HepG2 (cell line): Measurements from ENCODE around the gene ABCG1. TPM values are rescaled to one million over a fixed set of nuclear protein-coding genes. Genes with fewer than 3 reads are reported as not detected.

Experiments used
- ATAC-seq: fragments of 200-7000 bp; cut with Tn5 transposase; 3 replicates; pipeline ENCODE4 v1.9.1; 2020; ENCODE audit warnings: mild to moderate bottlenecking, moderate library complexity
- BruUV-seq: library from RNA; stranded (reverse); fragments of 400-500 nt; replicated peaks from 2 replicates; lab custom pipeline; 2021; lab: Mats Ljungman, UMichigan
- CTCF ChIA-PET: fragments of 300-600 bp; formaldehyde crosslinking; extraction: SDS; loops from one replicate; lab custom pipeline; 2021; ENCODE audit warnings: low total read pairs, inconsistent platforms, low intra/inter-chr PET ratio; lab: Yijun Ruan, JAX
- POLR2A ChIA-PET: fragments of 350-600 bp; sonication (Branson Sonifier 250); formaldehyde crosslinking; loops from one replicate; lab custom pipeline; 2020; ENCODE audit warnings: antibody characterized with exemption, inconsistent platforms; lab: Yijun Ruan, JAX
- DNase-seq: peaks from one replicate; pipeline ENCODE4 v3.0.0-alpha.2; 2015; ENCODE audit warnings: low spot score
- FAIRE-seq: peaks from 3 replicates; lab custom pipeline; 2011; peaks lifted over from hg19 to GRCh38; lab: Jason Lieb, UNC
- H2AFZ ChIP-seq: one replicate; pipeline ENCODE4 v1.6.1; 2011; ENCODE audit warnings: low read length, inconsistent platforms
- H3K27ac ChIP-seq: fragments of 300-600 bp; 3 replicates; pipeline ENCODE4 v1.8.0; 2011; ENCODE audit warnings: mixed run types, mild to moderate bottlenecking, mixed read lengths, low read length, inconsistent platforms; ENCODE audit not compliant: insufficient read depth; ENCODE audit errors: extremely low read length
- H3K27me3 ChIP-seq, 2 experiments: fragments of 200-600 bp in 1 of 2; 2 replicates in 1 of 2; 3 replicates in 1 of 2; pipeline versions ENCODE4 v1.6.0 to v1.8.0; 2011; ENCODE audit warnings: low read length in 2 of 2, mild to moderate bottlenecking in 2 of 2, moderate library complexity in 2 of 2, inconsistent platforms in 1 of 2; ENCODE audit not compliant: insufficient read depth in 2 of 2, control insufficient read depth in 1 of 2
- H3K36me3 ChIP-seq, 2 experiments: fragments of 200-600 bp in 1 of 2; replicated peaks in 1 of 2; 2 replicates in 1 of 2; 3 replicates in 1 of 2; pipeline versions ENCODE4 v1.5.1 to v1.8.0; 2011; ENCODE audit warnings: low read length in 2 of 2, inconsistent platforms in 1 of 2; ENCODE audit not compliant: insufficient read depth in 2 of 2, control insufficient read depth in 1 of 2
- H3K4me1 ChIP-seq: 2 replicates; pipeline ENCODE4 v1.5.1; 2012; ENCODE audit warnings: low read length, inconsistent platforms; ENCODE audit not compliant: insufficient read depth
- H3K4me2 ChIP-seq: 2 replicates; pipeline ENCODE4 v1.6.0; 2011; ENCODE audit warnings: low read depth, low read length, inconsistent platforms
- H3K4me3 ChIP-seq, 3 experiments: fragments of 200-600 bp in 1 of 3; sonication (generic), shearing (Covaris generic) in 1 of 3; replicated peaks in 1 of 3; 2 replicates each; pipeline ENCODE4 v1.5.1; 2011 to 2016; ENCODE audit warnings: low read length in 3 of 3, inconsistent platforms in 2 of 3, low read depth in 2 of 3, mild to moderate bottlenecking in 2 of 3, control low read depth in 1 of 3, mixed read lengths in 1 of 3; ENCODE audit not compliant: insufficient read depth in 1 of 3
- H3K79me2 ChIP-seq: one replicate; pipeline ENCODE4 v1.6.1; 2011; ENCODE audit warnings: low read length, inconsistent platforms; ENCODE audit not compliant: insufficient read depth
- H3K9ac ChIP-seq: 2 replicates; pipeline ENCODE4 v1.6.0; 2011; ENCODE audit warnings: mild to moderate bottlenecking, low read depth, low read length, inconsistent platforms; ENCODE audit not compliant: insufficient read depth
- H3K9me3 ChIP-seq: 2 replicates; pipeline ENCODE4 v1.5.1; 2012; ENCODE audit warnings: mild to moderate bottlenecking, low read length
- H4K20me1 ChIP-seq: 2 replicates; pipeline ENCODE4 v1.6.0; 2011; ENCODE audit warnings: inconsistent platforms, mild to moderate bottlenecking, low read length, moderate library complexity; ENCODE audit not compliant: insufficient read depth
- BRCA1 ChIP-seq: sonication (generic); formaldehyde crosslinking; IDR thresholded peaks from 2 replicates; pipeline ENCODE4 v1.4.0; 2020; ENCODE audit warnings: missing genetic modification reagents
- CBFB ChIP-seq: sonication (generic); formaldehyde crosslinking; IDR thresholded peaks from 2 replicates; pipeline ENCODE4 v1.4.0; 2020; ENCODE audit warnings: missing genetic modification reagents
- NFE2L1 ChIP-seq: sonication (generic); formaldehyde crosslinking; IDR thresholded peaks from 2 replicates; pipeline ENCODE4 v1.4.0; 2020; ENCODE audit warnings: missing genetic modification reagents, mild to moderate bottlenecking, borderline replicate concordance
- RBAK ChIP-seq: sonication (generic); formaldehyde crosslinking; IDR thresholded peaks from 2 replicates; pipeline ENCODE4 v1.5.1; 2020; ENCODE audit warnings: mild to moderate bottlenecking, missing genetic modification reagents
- RBM22 ChIP-seq: fragments of 200-400 bp; formaldehyde crosslinking; optimal IDR thresholded peaks from 2 replicates; pipeline ENCODE3; 2017; ENCODE audit warnings: mild to moderate bottlenecking, low read length, moderate library complexity
- RNF2 ChIP-seq: fragments of 450-650 bp; conservative IDR thresholded peaks from 2 replicates; pipeline ENCODE4 v1.6.1; 2016; ENCODE audit warnings: low read depth
- SKI ChIP-seq: fragments of 450-650 bp; IDR thresholded peaks from one replicate; pipeline ENCODE4 v1.6.1; 2018; ENCODE audit warnings: mild to moderate bottlenecking; ENCODE audit not compliant: partially characterized antibody
- TCF12 ChIP-seq, 2 experiments: fragments of 450-650 bp in 1 of 2; sonication (generic) in 1 of 2; formaldehyde crosslinking in 1 of 2; IDR thresholded peaks; 2 replicates each; pipeline versions ENCODE4 v1.6.1 to v1.8.0; 2017 to 2022; ENCODE audit warnings: antibody characterized with exemption in 1 of 2, mild to moderate bottlenecking in 1 of 2, missing genetic modification reagents in 1 of 2, moderate library complexity in 1 of 2
- ZFYVE20 ChIP-seq: sonication (generic); formaldehyde crosslinking; IDR thresholded peaks from 2 replicates; pipeline ENCODE4 v1.8.0; 2023; ENCODE audit warnings: low read depth, mild to moderate bottlenecking, moderate library complexity, missing genetic modification reagents, borderline replicate concordance
- ZKSCAN5 ChIP-seq: sonication (generic); formaldehyde crosslinking; IDR thresholded peaks from 2 replicates; pipeline ENCODE4 v1.5.1; 2020; ENCODE audit warnings: mild to moderate bottlenecking, missing genetic modification reagents
- ZMAT5 ChIP-seq: sonication (generic); formaldehyde crosslinking; IDR thresholded peaks from 2 replicates; pipeline ENCODE4 v1.5.0; 2020; ENCODE audit warnings: mild to moderate bottlenecking, low read depth, missing genetic modification reagents, borderline replicate concordance
- ZNF251 ChIP-seq: sonication (generic); formaldehyde crosslinking; IDR thresholded peaks from 2 replicates; pipeline ENCODE4 v1.9.0; 2021; ENCODE audit warnings: mild to moderate bottlenecking, missing genetic modification reagents
- ZNF275 ChIP-seq: sonication (generic); formaldehyde crosslinking; IDR thresholded peaks from 2 replicates; pipeline ENCODE4 v1.8.0; 2022; ENCODE audit warnings: missing genetic modification reagents, mild to moderate bottlenecking, inconsistent platforms, borderline replicate concordance
- ZNF800 ChIP-seq: sonication (generic); formaldehyde crosslinking; IDR thresholded peaks from 2 replicates; pipeline ENCODE4 v1.4.0; 2020; ENCODE audit warnings: missing genetic modification reagents
- WGBS: methylation state at CpG from one replicate; pipeline ENCODE4 v1.1.6; 2017; ENCODE audit warnings: low lambda C conversion rate; 5-methylcytosine and 5-hydroxymethylcytosine counted together
- in situ Hi-C: cut with HindIII; loops from 2 replicates; pipeline ENCODE4 v1.10.0; 2017; ENCODE audit warnings: low pct_unique_long_range_greater_than_20kb; ENCODE audit not compliant: extremely low pct_ligation_motif_present
- intact Hi-C: fragments of 100-400 bp; cut with micrococcal nuclease; formaldehyde crosslinking; loops from one replicate; pipeline ENCODE4 v1.10.0; 2022; ENCODE audit not compliant: unreplicated experiment
- polyA plus RNA-seq, 8 experiments: library from polyadenylated mRNA; depleted of rRNA in 3 of 8; stranded (reverse) in 7 of 8; unstranded in 1 of 8; fragments of >200 nt; fragmentation: Illumina TruSeq in 4 of 8; extraction: Trizol in 4 of 8; gene quantifications; 2 replicates each; pipeline versions ENCODE4 v1.2.1 to v1.2.3, GENCODE V29; 2011 to 2016; ENCODE audit warnings: low read depth in 4 of 8, missing spikeins in 1 of 8, mixed read lengths in 1 of 8; ENCODE audit not compliant: insufficient read depth in 1 of 8
- total RNA-seq, 5 experiments: library from RNA; depleted of rRNA; stranded (reverse); fragments of >200 nt; fragmentation: Illumina TruSeq; extraction: Trizol; gene quantifications; 2 replicates each; pipeline ENCODE4 v1.2.3, GENCODE V29; 2016; ENCODE audit warnings: low read depth in 1 of 5

The ABCG1 gene
- total and polyA plus RNA-seq, 2 of the 13 experiments (the other 11 are each of a cell fraction or from before 2014, with no cell fraction given), result 0.04 TPM; not detected in 1

- no peak overlapping the region for H3K4me2 ChIP-seq
- H3K27ac ChIP-seq, result no peak overlapping the region
- no peaks in the 10 kb centered on the region for H3K79me2 ChIP-seq
- H3K4me3 ChIP-seq, result no peak overlapping the region
- FAIRE-seq (no peak), ATAC-seq (no peak)
- no peaks in the 10 kb centered on the region for H3K4me1 ChIP-seq
- POLR2A ChIA-PET, result no interaction called here
- intact Hi-C loops, result no loop called here
- 32% methylated on average over 5 of the region's 5 CpGs for WGBS
- BruUV-seq, result no TSS peak
- CTCF ChIA-PET, result no interaction called here
- no peaks in the 10 kb centered on the region; the same call in 1 of the 2 replicates for H4K20me1 ChIP-seq
- TF ChIP-seq RBAK (CRISPR knock-in tag) (peak; percentile 88), ZNF800 (CRISPR knock-in tag) (no peak)
- TF ChIP-seq, all 625 proteins: peak for 1
- no peak for DNase-seq
- Histone ChIP-seq H3K36me3 (no peaks in the 10 kb centered on the region), H2AFZ (no peak overlapping the region), H3K9me3 (no peaks in the 10 kb centered on the region), H3K9ac (no peak overlapping the region), H3K27me3 (peaks cover 0 to 33% of the 10 kb centered on the region in 2 experiments; a peak in 4 of 5 replicates)
- in situ Hi-C loops, result no loop called here
Observed at GRCh38 chr21:42288962-42289361, 70.0 kb downstream of the ABCG1 start.

- FAIRE-seq (no peak), DNase-seq (no peak), ATAC-seq (no peak)
- WGBS, result 71% methylated on average over 18 of the region's 18 CpGs
- in situ Hi-C loops (no loop called here), intact Hi-C loops (no loop called here)
- H3K9ac ChIP-seq, result no peak overlapping the region
- no peak for TF ChIP-seq ZFYVE20 (CRISPR knock-in tag)
- TF ChIP-seq SKI, result no peak
- no peak for TF ChIP-seq ZMAT5 (CRISPR knock-in tag)
- no peak for TF ChIP-seq CBFB (CRISPR knock-in tag)
- no peak for TF ChIP-seq ZKSCAN5 (CRISPR knock-in tag)
- TF ChIP-seq TCF12 (IDR thresholded peaks at IDR 0.05), result no peak
- no peak for TF ChIP-seq TCF12 (CRISPR knock-in tag; IDR thresholded peaks at IDR 0.05)
- no peak for TF ChIP-seq RNF2
- TF ChIP-seq ZNF275 (CRISPR knock-in tag), result no peak
- TF ChIP-seq RBM22, result no peak
- TF ChIP-seq NFE2L1 (CRISPR knock-in tag), result no peak
- TF ChIP-seq BRCA1, result no peak
- TF ChIP-seq ZNF251 (CRISPR knock-in tag), result no peak
- no peak overlapping the region for H2AFZ ChIP-seq
- no peaks in the 10 kb centered on the region for H3K4me1 ChIP-seq
- POLR2A ChIA-PET, result no interaction called here
- no peaks in the 10 kb centered on the region; the same call in 1 of the 2 replicates for H4K20me1 ChIP-seq
- CTCF ChIA-PET, result no interaction called here
- H3K4me2 ChIP-seq, result no peak overlapping the region
- no peaks in the 10 kb centered on the region for H3K9me3 ChIP-seq
- no peak overlapping the region for H3K4me3 ChIP-seq
- H3K27me3 ChIP-seq, result peaks cover 0 to 33% of the 10 kb centered on the region in 2 experiments; a peak in 4 of 5 replicates
- H3K79me2 ChIP-seq, result no peaks in the 10 kb centered on the region
- H3K27ac ChIP-seq, result no peak overlapping the region
- H3K36me3 ChIP-seq, result no peaks in the 10 kb centered on the region
- BruUV-seq, result no TSS peak
Observed at GRCh38 chr21:42289926-42290325, 71.0 kb downstream of the ABCG1 start.
